Adipose tissue (tissue), 3 donors: ENCODE results near the gene RAB5IF. TPM values are rescaled to one million over a fixed set of nuclear protein-coding genes. Genes with fewer than 3 reads are reported as not detected.

Experiments
- H3K27ac ChIP-seq: one replicate; pipeline ENCODE4 v1.5.1; 2013; ENCODE audit warnings: low read depth, low read length
- WGBS, 3 donors: extraction: QIAGEN DNeasy Blood & Tissue Kit; methylation state at CpG; one replicate each; pipeline ENCODE4 v1.1.7; 2013; 5-methylcytosine and 5-hydroxymethylcytosine counted together
- polyA plus RNA-seq, 3 donors: library from polyadenylated mRNA; stranded (reverse); fragments of 200-250 nt; gene quantifications; one replicate each; pipeline ENCODE4 v1.2.3, GENCODE V29; 2013
- donor health status: healthy with polysubstance abuse.
- donor health status: Bipolar disorder and iron deficiency.
- donor health status: healthy.

Gene RAB5IF
- polyA plus RNA-seq, 3 donors, result 56.1 to 97.0 (median 65.0) TPM

DNA sequence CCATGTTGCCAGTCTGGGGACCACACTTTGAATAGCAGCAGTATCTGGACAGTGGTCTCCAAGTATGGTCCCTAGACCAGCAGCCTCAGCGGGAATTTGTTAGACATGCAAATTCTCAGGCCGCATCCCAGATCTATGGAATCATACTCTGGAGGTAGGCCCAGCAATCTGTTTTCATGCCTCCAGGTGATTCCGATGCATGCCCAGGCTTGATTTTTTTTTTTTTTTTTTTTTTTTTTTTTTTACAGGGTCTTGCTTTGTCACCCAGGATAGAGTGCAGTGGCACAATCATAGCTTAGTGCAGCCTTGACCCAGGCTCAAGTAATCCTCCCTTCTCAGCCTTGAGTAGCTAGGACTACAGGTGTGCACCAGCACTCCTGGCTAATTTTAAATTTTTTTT lies 41.1 kb downstream of the RAB5IF start:
- H3K27ac ChIP-seq, result no peak overlapping the region
- 88 to 97% (median 94%) methylated on average over 3 of the region's 3 CpGs for WGBS, 3 donors

DNA sequence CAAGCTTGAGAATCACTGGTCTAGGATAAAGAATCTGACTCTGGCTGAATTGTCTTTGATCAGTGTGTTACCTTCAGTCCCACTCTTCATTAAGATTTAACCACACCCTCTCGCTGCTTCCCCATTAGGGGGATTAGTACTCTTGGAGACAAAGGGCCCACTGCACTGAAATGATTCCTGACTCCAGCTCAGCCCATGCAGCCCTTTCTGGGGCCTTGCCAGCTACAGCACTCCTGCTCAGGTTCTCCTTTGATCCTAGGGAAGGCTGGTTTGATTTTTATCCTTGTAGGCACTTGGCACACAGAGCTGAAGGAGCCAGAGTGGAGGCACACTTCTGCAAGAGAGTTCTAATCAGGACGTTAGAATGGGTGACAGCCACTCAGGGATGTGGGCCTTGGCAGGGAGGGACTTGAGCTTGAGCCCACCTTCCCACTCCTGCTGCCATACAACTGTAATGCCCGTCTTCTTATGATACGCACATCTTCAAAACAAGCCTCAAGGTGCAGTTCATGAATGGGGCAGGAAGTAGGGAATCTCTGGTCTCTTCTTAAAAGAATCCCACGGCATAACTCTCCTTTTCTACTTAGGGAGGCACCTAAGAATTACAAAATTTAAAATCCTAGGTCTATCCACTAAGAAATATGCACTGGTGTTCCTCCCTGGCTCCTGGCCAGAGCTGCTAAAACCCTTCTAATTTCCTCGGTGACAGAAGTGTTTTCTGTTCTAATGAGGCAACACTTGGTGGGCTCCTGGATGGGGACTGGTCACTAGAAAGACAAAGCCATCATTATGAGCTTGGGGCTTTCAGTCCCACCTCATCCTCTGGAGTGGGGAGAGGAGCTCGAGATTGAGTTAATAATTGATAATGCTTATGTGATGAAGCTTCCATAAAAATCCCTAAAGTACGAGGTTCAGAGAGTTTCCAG lies 41.9 kb downstream of the RAB5IF start:
- WGBS, 3 donors, result 57 to 75% (median 70%) methylated on average over 8 of the region's 8 CpGs
- H3K27ac ChIP-seq, result no peak overlapping the region

DNA sequence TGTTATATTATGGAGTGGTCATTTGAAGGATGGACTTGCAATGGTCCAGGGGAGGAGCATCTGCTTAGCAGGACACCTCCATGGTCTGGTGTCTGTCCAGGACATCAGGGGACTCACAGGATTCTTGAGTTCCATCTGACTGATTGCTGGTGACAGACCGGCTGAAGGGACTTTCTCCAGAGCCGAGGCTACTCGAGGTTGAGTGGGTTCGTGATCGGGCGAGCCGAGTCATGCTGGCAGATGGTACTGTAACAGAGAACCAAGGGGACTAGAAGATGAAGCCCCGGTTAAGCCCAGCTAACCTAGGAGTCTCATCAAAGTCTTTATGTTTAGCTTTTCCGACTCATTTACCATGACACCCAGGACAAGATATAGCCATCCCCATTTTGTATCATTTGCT lies 47.9 kb downstream of the RAB5IF start:
- 91 to 94% (median 92%) methylated on average over 9 of the region's 9 CpGs for whole genome bisulfite sequencing, 3 donors
- no peak overlapping the region for H3K27ac ChIP-seq

DNA sequence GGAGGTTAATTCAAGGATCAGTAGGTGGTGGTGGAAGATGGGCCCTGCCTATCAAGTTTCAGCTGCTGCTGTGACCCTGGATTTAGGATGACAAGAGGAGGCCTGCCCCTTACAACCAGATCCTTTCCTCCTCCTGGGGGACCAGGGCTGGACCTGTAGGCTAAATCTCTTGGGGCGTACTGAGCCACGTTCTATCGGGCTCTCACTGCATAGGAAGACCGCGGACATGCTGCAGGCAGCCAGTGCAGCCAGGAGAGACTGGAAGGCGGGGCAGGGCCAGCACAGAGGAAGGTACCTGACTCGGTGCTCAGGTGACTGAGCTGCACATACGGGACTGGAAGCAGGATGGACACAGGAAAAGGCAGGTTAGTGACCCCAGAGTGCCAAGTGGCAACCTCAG lies 48.9 kb downstream of the RAB5IF start:
- 92 to 96% (median 94%) methylated on average over 8 of the region's 8 CpGs for WGBS, 3 donors
- H3K27ac ChIP-seq, result no peak overlapping the region

DNA sequence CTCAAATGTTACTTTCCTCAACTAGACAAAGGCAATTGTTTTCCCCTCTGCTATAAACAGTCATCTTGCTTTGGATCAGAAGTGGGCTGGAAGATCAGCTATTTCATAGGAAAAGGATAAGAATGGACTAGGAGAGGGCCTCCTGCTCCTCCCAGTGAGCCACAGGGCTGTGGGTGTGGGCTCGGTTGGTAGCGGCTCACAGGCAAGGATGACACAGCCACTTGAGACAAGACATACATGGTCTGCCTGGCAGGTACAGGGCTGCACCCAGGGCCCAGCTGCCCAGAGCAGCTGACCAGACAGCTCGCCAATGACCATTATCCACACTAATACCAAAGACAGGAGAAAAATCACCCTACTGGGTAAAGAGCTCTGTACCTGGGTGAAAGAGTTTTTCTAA lies 49.4 kb downstream of the RAB5IF start:
- 95 to 98% (median 97%) methylated on average over 3 of the region's 3 CpGs for WGBS, 3 donors
- H3K27ac ChIP-seq, result no peak overlapping the region

DNA sequence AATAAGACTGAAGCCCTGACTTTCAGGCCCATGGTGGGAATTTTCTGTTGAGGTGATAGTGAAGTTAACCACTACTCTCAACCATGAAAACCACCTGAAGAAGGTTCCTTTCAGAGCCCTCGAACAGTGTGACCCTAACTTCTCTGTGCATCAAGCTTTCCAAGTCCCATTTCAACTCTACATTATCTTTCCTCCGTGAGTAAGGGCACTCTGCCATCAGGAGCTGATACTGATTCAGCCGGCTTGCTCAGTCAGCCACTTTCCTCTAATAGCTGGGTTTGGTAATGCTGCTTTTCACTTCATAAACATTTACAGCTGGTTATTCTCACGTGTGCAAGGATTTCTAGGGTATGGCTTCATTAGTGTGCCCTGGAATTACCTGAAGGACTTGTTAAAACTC lies 51.2 kb downstream of the RAB5IF start:
- 53 to 84% (median 82%) methylated on average over 4 of the region's 4 CpGs for whole genome bisulfite sequencing, 3 donors
- no peak overlapping the region for H3K27ac ChIP-seq

DNA sequence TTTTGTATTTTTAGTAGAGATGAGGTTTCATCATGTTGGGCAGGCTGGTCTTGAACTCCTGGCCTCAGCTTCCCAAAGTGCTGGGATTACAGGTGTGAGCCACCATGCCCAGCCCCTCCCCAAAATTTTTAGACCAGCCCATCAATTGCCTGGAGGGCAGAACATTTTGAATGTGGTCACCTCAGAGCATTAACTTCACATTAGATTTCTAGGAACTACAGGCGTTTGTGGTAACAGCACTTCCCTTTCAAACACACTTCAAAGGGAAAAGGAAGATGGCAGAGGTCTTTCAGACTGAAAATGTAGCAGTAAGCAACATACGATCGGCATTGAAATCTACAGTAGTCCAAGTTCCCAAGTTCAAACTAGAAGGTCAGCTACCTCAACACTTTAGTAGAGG lies 52.7 kb downstream of the RAB5IF start:
- 48 to 95% (median 69%) methylated on average over 3 of the region's 3 CpGs for WGBS, 3 donors
- no peak overlapping the region for H3K27ac ChIP-seq

Other genes starting within 250 kb of the RAB5IF start
- gene MYL9, start 64.3 kb upstream of the RAB5IF start, polyA plus RNA-seq, result 100 to 1,000 TPM in 2 of 3 donors, 10 to 100 TPM in 1; 19.9 to 327 (median 183) TPM
- gene TGIF2, start 32.2 kb upstream of the RAB5IF start, polyA plus RNA-seq, result 1 to 10 TPM; 6.3 to 7.3 (median 6.4) TPM
- gene SLA2, start 40.4 kb downstream of the RAB5IF start, polyA plus RNA-seq, result under 1 TPM; 0.14 to 0.65 (median 0.22) TPM
- 10 to 100 TPM in 1 of 3 donors, 1 to 10 TPM in 2; 8.4 to 24.4 (median 9.0) TPM for gene NDRG3, start 140.3 kb downstream of the RAB5IF start, polyA plus RNA-seq
- gene DSN1, start 168.0 kb downstream of the RAB5IF start, polyA plus RNA-seq, result 1 to 10 TPM; 2.7 to 8.2 (median 4.2) TPM